AG08395 (cell line): ENCODE data around the gene GPR137C.
"Not testable (repeated sequence)": the region's sequence is repeated elsewhere in the genome, so short reads cannot be mapped to it uniquely, and the experiment has no call there.

Experiments
- DNase-seq: peaks from one replicate; pipeline ENCODE4 v3.0.0; 2012; ENCODE audit warnings: mixed read lengths, low spot score

GPR137C gene

DNA sequence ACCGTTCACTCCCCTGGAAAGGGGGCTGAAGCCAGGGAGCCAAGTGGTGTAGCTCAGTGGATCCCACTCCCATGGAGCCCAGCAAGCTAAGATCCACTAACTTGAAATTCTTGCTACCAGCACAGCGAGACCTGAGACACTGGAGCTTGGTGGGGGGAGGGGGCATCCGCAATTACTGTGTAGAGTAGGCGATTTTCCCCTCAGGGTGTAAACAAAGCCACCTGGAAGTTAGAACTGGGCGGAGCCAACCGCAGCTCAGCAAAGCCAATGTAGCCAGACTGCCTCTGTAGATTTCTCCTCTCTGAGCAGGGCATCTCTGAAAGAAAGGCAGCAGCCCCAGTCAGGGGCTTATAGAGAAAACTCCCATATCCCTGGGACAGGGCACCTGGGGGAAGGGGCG, 15.8 kb downstream of the GPR137C start:
- DNase-seq: not testable (repeated sequence)

DNA sequence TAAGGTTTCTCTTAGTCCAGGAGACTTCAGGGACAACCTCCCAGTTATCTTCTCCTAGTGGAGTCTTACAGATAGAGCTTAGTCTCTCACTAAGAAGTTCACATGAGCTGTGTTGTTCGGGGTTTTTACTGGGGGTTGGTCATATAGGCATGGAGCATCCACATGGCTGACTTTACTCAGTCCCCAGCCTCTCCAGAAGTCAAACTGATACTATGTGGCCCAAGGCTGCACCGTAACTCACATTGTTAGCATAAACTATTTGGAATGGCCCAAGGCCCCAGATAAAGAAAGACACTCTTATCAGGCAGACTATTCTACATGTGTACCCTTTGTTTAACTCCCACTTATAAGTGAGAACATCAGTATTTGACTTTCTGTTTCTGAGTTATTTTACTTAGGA, 23.2 kb downstream of the GPR137C start:
- no peak for DNase-seq

DNA sequence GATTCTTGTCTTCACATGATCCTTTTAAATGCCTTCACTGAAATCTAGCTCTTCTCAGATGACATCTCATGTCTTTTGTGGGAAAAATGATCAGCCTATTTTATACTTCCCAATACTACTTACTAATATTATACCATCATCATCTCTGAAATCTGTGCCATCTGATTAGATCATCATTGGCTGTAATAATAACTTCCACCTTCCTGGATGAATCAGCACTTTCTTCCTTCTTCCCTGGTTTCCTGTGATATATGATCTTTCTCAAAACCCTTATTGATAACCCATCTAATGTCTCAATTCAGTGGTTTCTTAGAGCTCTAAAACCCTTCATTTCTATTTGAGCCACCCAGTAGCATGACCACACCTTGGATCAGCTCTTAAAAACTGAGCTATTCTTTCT, 30.9 kb downstream of the GPR137C start:
- DNase-seq: no peak

DNA sequence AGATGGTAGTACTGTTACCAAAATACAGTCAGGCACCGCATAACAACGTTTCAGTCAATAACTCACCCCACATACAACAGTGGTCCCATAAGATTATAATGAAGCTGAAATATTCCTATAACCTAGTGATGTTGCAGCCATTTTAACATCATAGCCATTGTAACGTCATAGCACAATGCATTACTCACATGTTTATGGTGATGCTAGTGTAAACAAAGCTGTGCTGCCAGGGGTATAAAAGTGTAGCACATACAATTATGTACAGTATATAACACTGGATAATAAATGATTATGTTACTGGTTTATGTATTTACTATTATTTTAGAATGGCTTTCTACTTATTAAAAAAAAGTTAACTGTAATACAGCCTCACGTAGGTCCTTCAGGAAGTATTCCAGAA, 37.0 kb downstream of the GPR137C start:
- DNase-seq: no peak

DNA sequence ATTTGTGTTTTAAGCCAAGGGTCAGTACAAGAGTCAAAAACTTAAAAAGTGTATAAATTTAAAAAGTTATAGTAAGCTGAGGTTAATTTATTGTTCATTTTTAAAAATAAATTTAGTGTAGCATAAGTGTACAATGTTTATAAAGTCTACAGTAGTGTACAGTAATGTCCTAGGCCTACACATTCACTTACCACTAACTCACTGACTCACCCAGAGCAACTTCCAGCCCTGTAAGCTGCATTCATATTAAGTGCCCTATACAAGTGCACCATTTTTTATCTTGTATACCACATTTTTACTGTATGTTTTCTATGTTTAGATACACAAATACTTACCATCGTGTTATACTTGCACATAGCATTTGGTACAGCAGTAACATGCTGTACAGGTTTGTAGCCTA, 37.7 kb downstream of the GPR137C start:
- no peak for DNase-seq

DNA sequence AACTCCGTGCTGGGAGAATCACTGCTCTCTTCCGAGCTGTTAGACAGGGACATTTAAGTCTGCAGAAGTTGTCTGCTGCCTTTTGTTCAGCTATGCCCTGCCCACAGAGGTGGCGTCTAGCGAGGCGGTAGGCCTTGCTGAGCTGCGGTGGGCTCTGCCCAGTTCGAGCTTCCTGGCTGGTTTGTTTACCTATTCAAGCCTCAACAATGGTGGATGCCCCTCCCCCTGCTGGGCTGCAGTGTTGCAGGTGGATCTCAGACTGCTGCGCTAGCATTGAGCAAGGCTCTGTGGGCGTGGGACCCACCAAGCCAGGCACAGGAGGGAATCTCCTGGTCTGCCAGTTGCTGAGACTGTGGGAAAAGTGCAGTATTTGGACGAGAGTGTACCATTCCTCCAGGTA, 43.7 kb downstream of the GPR137C start:
- DNase-seq: no peak

DNA sequence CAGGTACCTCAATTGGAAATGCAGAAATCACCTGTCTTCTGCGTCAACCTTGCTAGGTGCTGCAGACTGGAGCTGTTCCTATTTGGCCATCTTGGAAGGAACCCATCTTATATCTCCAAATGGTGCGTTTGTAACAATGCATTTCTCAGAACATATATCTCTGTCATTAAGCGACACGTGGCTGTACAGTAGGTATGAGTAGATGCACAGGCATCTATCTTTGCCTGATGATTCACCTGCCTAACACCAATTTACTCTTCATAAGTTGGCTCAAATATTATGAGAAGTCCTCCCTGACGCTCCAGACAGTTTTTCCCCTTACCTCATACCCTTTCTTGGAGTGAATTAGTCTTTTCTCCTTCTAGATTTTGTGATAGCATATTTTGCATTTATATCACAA, 44.2 kb downstream of the GPR137C start:
- DNase-seq: no peak

DNA sequence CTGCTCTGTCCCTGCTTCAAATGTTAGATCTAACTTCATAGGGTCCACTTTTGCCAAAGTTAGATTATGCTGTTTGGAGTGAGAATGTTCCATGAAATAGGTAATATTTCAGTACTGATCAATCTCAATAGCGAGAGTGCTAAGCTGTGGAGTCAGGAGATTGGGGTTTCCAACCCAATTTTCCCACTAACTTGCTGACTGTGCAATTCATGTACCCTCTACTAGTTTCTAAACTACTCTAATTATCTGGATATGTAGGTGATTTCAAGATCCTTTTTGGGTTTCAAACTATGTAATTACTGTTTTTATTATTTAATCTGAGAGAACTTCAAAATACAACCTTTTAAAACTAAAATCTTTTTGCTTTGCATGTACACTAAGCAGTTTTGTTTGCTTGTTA, 45.9 kb downstream of the GPR137C start:
- no peak for DNase-seq

DNA sequence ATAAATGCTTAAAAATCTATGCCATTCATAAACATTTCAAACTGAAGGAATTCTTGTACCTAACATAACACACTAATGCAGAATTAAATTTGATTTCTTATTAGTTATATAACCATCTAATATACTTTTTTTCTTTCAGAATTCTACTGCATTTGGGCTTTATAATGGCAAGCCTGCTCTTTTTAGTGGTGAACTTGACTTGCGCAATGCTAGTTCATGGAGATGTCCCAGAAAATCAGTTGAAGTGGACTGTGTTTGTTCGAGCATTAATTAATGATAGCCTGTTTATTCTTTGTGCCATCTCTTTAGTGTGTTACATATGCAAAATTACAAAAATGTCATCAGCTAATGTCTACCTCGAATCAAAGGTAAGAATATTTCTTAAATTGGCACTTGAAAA, 47.3 kb downstream of the GPR137C start:
- DNase-seq: no peak

DNA sequence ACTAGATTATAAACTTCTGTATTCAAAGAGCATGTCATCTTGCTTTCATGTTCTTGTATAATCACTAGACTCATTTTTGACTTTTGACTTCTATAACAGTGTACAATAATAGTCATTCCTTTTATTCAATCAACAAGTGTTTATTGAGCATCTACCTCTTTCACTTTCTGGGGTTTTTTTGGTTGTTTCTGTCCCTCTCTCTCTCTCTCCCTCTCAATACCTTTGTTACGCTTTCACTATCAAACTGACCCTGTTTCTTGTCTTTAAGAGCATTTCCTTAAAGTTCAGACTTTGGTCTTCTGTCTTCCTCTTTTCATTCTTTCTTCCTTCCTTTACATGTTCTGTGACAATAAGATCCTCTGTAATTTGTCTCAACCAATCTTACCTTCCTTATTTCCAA, 49.5 kb downstream of the GPR137C start:
- DNase-seq: no peak

DNA sequence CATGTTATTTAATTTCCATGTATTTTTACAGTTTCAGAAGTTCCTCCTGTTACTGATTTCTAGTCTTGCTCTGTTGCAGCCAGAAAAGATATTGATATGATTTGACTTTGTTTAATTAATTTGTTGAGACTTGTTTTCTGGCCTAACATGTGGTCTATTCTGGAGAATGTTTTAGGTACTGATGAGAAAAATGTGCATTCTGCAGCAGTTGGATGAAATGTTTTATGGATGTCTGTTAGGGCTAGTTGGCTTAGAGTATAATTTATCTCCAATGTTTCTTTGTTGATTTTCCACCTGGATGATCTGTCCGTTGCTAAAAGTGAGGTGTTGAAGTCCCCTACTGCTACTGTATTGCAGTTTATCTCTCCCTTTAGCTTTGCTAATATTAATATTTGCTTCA, 54.4 kb downstream of the GPR137C start:
- no peak for DNase-seq

DNA sequence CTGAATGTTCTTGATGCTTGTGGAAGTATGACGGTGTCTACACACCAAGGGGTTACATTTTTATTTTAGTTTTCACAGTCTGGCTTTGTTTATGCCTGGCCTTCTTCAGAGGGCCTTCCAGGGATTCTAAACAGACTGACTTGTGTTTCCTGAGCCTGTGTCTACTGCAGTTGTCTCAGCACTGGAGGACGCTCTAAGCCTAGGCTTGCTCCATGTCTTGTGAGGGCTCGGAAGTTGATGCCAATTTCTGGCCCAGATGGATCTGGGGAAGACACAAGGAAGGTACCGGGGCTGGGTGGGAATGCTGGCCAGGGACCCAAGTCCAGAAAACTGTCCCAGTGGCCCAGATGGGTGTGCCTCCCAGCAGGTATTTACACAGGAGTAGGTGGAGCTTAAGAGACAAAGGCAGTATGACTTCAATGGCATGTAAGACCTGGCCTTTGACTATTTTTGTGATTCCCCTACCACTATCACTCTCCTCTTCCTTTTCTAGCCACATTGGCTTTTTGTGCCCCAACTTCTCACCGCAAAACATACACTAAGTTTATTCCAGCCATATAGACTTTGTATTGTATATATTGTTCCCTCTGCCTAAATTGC, 56.9 kb downstream of the GPR137C start:
- no peak for DNase-seq

DNA sequence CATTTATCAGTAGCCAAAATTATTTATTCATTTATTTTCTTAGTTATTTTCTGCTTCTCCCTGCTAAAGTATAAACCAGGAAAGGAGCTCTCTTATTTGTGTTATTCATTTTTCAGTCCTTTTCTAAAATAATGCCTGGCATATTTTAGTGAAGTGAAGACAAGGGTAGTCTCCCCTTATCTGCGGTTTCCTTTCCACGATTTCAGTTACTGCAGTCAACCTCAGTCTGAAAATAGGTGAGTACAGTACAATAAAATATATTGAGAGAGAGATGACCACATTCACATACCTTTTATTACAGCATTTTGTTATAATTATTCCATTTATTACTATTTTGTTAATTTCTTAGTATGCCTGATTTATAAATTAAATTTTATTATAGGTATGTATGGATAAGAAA, 57.6 kb downstream of the GPR137C start:
- DNase-seq: no peak

DNA sequence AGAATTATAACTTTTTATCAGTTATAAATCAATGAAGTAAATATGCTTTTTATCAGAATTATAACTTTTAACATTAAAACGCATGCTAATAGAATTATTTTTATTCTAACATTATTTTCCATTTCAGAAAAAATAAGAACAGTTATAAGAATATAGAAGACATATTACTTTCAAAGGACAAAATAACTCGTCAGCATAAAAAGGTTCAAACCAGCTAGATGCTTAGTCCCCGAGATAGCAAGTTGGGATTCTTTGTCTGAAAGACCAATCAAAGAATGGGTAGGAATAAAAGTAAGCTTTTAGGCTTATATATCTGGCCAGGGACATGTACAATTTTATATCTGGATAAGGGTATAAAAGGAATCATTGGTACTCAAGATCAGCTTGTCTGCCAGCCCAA, 66.0 kb downstream of the GPR137C start:
- DNase-seq: no peak

DNA sequence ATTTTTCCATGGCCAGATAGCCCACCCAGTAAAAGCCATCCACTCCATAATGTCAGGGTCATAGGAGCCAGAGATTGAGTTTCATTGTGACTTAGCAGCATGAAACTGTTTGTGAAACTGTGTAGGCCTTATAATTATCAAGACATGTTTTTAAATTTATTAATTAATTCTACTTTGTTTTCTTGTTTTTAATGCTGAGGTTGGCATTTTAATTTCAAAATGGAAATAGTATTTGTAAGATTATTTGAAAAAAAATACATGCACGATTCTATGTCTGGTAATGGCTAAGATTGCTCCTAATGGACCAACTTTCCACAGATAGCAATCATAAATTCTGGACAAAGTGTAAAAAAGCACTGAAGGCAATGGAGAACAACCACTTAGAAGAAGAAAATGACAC, 67.1 kb downstream of the GPR137C start:
- no peak for DNase-seq

DNA sequence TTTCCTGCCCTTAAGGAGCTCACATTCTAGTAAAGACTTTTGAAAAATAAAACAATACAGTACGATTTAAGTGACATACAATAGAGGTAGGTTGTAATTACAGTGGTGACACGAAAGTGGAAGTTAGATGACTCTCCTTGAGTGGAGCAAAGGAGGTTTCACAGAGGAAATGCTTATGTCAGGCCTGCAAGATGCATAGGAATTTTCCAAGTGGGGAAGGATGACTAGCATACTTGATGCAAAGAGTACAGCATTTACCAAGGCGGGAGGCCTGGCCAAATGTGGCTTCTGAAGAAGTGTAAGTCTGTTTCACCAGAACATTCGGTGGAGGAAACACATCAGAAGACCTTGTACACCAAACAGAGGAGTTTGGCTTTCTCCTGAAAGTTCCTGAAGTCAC, 87.5 kb downstream of the GPR137C start:
- DNase-seq: no peak

DNA sequence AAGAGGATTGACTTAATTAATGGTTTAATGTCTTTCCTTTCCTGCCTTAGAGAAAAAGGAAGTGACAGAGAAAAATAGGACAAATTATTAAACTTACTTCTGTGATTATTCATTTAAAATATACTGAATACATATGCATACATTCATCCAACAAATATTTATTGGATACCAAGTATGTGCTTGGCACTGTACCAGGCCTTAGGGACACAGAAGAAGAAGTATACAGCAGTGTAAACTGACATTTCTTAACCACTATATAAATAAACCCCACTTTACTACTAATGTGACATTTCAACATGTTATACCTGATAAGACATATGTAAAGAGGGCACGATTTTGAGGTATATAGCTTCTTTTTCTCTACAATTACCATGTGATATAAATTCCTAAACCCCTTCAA, 89.1 kb downstream of the GPR137C start:
- no peak for DNase-seq

DNA sequence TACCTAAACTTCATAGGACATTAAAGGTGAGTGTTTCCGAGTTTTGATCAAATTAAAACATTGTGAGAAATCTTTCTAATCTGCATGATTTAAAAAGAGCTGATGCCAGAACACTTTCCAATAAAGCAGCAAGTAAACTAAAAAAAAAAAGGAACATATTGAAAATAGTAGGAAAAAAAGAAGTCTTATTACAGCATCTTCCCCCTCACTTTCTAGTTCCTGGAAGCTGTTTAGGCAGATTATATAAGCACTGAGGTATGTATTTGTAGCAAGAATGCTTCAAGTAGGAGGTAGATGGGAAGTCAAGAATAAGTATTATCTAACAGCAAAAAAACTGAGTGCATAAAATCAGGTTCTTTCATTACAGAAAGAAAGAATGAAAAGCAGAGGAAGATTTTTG, 96.9 kb downstream of the GPR137C start:
- DNase-seq: no peak

DNA sequence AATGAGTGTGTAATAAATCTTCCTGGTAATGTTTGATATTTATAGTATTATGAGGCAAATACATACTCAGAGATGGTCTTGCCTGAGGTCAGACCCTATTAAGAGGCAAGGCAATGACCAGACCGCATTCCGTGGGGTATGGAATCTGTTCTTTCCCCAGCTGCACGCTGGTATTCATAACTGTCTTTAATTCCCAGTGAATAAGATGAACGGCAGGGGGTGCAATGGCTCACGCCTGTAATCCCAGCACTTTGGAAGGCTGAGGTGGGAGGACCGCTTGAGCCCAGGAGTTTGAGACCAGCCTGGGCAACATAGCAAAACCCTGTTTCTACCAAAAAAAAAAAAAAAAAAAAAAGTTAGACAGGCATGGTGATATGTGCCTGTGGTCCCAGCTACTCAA, 98.1 kb downstream of the GPR137C start:
- DNase-seq: no peak

DNA sequence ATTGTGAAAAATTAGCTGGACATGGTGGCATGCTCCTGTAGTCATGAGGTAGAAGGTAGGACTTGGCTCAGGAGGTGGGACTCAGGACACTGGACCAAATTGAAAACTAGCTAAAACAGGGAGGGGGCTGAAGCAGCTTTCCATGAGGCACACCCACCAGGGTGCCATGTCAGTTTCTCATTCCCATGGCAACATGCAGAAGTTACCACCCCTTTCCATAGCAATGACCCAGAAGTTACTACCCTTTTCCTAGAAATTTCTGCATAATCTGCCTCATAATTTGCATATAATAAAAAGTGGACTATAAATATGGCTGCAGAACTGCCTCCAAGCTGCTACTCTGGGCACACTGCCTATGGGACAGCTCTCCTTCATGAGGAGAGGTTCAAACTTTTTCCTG, 104.3 kb downstream of the GPR137C start:
- no peak for DNase-seq

DNA sequence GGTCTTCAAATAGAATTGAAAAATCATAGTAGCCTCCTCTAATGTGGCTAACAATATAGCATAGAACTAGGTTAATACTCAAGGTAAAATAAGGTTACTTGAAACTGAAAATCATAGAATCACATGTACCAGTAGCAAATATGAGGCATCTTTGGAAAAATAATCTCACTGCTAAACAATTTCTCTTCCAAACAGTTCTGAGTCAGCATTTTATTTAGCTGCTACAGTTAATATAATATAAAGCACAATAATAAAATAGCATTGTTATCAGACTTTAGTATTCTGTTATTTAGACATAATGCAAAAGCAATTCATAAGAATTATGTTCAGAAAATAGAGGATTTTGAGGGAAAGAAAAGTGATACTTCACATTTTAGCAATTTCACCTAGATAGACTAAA, 107.7 kb downstream of the GPR137C start:
- DNase-seq: no peak

DNA sequence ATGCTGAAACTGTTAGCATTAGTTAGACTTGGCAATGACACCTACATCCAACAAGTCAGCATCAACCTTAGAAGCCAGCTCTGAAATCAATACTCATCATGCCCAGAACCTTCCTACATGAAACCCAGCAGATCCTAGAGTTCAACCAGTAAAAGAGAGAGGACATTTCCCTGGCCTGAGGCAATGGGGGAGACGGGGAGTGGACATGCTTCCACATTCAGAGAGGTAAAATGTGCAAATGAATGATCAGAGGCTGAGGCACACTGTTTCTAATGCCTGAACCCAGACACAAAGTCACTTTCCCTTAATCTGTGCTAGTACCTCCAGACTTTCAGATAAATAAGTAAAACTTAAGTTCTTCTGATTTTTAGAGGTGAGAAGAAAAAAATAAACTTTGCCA, 108.2 kb downstream of the GPR137C start:
- DNase-seq: no peak

DNA sequence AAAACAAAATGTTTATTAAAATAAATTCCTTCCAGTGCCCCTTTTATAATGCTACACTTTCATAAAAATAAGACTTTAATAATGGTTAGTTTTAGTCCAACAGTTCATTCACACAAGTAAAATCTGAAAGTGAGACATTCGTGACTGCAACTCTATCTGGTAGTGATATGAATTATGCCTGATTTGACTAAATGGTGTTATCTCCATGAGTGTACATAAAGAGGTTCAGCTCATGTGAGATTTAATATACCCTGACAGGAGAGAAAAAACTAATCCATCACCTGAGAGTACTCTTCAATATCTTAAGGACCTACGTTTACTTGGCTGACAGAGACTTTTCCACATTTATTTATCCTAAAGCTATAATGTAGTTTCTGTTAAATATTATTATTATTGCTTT, 108.7 kb downstream of the GPR137C start:
- DNase-seq: no peak

DNA sequence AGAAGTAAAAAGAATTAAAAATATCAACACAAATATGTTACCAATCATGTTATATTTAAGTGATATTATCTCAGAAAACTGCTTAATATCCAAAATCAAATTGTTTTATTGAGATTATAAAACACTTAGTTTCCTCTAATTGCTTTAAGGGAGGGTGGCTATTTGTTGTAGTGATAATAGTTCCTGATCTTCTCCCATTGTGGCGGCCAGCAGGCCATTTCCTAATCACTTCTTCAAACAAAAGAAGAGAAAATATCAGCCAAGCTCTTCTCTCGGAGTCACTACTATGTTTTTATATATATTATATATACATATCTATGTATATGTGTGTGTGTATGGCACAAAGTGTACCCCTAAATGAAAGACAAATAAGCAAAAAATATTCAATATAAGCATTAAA, 111.2 kb downstream of the GPR137C start:
- DNase-seq: no peak

DNA sequence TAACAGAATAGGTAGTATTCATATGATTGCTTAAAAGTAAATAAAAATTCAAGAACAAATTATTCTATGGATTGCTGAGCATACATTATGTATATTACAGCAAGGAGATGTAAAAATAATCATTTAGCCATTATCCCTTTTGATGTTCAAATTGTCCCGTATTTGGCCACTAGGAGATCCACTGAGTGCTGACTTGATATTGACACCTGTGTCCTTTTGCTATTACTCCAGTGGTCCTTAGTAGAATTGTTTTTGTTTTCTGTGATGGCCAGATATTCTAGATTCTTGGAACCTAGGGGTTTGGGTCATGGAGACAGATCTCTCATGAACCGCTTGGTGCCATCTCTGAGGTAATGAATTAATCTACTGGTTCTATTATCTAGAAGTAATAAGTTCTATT, 126.0 kb downstream of the GPR137C start:
- DNase-seq: no peak
